GM19025 (cell line): ENCODE results near the gene RNLS.
"Not testable (repeated sequence)": the region's sequence is repeated elsewhere in the genome, so short reads cannot be mapped to it uniquely, and the experiment has no call there.

Experiments
- ATAC-seq: cut with Tn5 transposase; IDR thresholded peaks from one replicate; pipeline ENCODE4 v1.9.1; 2021; ENCODE audit warnings: mild to moderate bottlenecking, low read depth, moderate library complexity; ENCODE audit not compliant: unreplicated experiment

Gene RNLS

DNA sequence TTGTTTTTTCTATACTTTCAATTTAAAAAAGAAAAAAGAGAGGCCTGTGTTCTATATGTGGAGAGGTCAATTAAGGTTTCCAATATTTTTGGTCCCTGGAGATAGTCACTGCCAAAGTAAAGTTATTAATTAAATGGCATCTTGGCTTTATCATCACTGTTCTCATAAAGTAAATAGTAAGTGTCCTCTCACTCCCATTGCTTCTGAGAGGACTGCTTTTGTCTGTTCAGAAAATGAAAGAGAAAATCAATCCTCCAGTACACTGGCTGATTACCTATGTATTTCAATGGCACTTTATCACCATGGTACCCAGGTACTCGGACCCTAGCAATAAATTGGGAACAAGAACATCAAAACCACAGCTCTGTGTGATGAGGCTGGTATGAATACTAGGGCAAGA lies 94.0 kb downstream of the RNLS start:
- no peak for ATAC-seq

DNA sequence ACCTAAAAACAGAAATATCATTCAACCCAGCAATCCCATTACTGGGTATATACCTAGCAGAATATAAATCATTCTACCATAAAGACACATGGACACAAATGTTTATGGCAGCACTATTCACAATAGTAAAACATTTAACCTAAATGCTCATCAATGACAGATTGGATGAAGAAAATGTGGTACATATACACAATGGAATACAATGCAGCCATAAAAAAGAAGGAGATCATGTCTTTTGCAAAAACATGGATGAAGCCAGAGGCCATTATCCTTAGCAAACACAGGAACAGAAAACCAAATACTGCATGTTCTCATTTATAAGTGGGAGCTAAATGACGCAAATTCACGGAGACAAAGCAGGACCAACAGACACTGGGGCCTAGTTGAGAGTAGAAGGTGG lies 96.3 kb downstream of the RNLS start:
- ATAC-seq = not testable (repeated sequence)

GRCh38 chr10:88482220-88482619 lies 100.9 kb downstream of the RNLS start:
- no peak for ATAC-seq

DNA sequence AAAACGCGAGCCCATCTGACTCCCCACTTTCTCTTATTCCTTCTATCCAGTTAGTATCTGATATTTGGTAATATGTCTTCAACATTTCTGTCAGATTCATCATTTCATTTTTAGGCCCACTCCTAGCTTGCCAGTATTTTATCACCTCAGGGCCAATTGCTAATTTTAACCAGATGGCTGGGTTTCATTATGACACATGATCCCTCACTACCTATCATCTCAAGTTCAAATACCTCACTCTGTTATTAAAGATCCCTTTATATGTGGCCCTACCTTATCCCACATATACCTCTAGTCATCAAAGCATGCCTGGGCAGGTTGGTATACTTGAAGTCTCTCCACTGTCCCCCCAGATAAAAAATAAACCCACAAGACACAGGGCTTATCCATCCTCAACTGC lies 104.9 kb downstream of the RNLS start:
- ATAC-seq = no peak

DNA sequence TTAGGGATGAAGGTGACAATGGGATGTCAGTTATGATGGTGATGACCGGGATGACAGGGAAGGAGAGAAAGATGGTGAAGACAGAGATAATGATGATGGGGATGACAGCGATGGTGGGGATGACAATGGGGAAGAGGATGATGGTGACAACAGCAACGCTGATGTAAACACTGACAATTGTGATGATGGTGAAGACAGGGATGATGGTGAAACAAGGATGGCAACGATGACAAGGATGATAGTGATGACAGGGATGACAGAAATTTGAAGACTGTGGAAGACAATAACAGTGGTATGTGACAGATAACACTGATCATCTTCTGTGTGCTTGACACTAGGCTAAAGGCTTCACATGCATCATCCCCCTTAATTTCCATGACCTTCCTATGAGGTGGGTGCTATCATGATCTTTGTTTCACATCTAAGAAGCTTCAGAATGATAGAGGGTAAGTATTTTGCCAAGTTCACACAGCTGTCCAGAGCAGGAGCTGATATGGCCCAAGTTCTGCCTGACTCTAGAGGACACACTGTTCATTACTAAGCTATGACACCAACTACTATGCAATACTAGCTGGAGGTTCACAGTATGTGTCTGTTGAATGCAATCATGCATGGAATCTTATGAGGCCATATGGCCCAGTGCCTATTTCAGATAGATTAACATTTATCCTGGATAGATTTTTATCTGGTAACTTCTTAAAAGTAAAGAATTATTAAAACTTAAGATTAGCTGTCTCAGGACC lies 105.6 kb downstream of the RNLS start:
- no peak for ATAC-seq

DNA sequence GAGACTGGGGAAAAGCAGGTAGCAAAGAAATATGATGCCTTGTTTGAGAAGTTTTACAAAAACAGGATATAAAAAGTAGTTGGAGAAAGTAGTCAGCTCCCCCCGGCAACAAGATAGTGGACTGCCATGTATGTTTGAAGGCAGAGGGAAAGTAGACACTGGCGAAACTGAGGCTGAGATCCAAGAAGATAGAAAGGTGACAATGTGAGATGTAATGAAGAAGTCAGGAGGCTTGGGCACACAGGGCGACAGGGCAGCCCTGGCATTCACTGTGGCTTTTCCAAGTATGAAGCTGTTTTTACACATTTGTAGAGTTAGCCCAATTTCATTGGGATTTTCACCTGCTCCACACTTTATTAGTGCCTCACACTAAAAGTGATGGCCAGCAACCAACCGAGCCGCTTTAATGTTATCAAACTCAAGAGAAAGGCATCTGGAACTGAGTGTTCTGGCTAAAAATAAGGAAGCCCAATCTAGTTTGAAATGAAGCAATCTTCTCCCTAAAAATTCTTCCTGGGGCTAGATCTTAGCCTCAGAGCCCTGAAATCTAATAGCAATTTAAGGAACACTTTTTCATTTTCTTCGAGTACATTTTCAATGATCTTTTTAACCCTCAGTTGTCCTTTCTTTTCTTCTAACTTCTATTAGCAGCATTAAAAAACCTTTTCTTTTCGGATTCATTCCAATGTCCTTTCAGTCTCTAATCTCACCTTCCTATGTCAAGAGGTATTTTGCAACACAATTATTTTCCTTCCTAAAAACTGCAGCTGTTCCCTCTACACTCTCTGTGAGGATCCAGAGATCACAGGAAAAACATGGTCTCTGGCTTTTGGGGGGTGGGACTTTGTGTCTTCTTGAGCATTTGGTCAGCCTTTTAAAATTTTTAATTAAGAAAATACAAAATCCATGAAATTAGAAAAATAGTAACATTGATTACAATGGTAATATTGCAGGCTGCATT lies 108.0 kb downstream of the RNLS start:
- ATAC-seq = no peak

GRCh38 chr10:88473989-88474883 lies 108.9 kb downstream of the RNLS start:
- no peak for ATAC-seq

DNA sequence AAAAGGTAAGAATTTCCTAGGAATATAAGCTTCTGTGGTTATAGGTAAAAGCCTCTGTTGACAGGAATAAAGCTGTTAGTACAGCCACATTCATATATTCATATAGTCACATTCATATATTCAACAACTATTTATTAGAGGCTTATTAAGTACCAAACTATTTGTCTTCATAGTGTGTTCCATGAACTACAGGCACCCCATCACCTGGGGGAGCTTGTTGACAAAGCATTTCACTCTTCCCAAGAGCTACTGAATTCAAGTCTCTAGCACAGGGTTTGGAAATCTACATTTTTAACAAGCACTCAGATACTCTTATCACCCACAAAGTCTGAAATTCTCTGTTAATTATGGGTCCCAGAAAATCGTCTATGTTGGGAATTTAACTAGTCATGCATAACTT lies 110.6 kb downstream of the RNLS start:
- no peak for ATAC-seq

GRCh38 chr10:88471899-88472298 lies 111.2 kb downstream of the RNLS start:
- ATAC-seq = no peak

DNA sequence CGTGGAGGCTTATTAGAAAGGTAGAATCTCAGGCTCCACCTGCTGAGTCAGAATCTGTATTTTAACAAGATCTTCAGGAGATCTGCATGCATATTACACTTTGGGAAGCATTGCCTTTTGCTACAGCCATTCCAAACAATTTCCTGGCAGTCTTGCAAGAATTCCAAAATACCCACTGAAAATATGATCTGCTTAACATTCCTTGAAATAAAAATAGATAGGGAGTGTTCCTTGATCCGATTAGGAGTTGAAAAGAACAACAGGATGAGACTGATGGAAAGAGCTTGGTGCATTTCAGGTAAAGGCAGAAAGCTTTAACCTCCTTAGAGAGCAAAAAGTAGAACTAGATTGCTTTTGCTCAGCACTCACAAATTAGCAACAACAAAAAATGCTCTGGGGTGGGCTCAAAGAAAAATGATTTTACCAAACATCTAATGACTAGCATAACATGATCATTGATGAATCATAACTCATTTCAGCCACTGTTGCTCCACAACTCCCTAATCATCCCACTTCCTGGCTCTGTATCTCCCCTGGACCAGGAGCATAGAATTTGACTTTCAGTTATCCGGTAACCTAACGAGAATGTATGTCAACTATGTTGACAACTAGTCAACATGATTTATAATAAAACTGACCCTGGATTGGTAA lies 115.2 kb downstream of the RNLS start:
- no peak for ATAC-seq

DNA sequence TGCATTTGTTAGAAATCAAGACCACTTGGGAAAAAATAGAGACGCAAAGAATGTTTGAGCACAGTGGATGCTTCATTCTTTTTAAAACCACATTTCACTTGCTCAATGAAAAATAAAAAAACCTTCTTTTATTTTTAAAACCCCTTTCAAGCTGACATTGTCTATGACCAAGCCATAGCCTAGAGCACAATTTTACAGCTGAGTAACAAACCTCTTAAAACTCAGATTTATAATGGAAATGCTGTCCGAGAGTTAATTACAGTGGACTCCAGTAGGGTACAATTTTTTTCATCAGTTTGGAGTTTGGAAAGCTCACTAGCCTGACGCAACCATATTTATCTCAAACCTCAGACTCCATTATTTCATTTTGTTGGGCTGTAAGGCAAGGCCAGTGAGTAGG lies 116.3 kb downstream of the RNLS start:
- no peak for ATAC-seq

- ATAC-seq = no peak
These were observed 117.4 kb downstream of the RNLS start for GRCh38 chr10:88465765-88466164.

GRCh38 chr10:88463811-88464210 lies 119.3 kb downstream of the RNLS start:
- no peak for ATAC-seq

DNA sequence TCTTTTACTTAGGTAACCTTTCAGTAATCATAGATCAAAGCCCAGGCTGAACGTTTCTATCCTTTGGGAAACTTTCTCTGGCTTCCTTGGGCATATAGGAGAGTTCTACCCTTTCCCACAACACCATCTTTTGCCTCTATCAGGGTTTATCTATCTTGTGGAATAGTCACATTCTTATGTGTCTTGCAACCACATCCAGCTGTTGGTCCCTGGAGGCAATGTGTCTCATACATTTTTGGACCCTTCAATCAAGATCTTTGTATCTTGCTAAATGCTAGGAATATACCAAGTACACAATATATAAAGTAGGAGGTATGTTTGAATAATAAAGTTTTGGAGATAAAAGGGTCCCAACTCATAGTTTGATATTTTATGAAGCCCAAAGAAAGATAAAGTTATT lies 121.7 kb downstream of the RNLS start:
- no peak for ATAC-seq

- ATAC-seq = no peak
These were observed 123.6 kb downstream of the RNLS start for GRCh38 chr10:88459530-88459929.

GRCh38 chr10:88458209-88458608 lies 124.9 kb downstream of the RNLS start:
- ATAC-seq = no peak

DNA sequence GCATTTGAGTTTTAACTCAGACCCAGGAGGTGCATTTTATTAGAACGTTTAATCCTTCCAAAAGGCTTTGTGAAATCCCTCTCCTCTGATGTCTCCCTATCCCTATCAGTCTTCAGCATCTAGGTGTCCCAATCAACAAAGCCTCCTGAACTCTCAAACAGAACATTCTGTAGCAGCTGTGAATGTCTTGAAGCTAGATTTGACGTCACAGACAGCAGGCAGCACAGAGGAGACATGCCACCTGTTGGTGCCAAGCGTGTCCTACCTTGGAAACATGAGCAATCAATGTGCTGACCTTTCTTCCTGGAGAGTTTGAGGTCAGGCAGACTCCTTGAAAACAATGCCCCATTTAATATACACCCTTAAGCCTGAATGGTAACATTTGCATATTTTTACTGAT lies 125.5 kb downstream of the RNLS start:
- ATAC-seq = no peak

DNA sequence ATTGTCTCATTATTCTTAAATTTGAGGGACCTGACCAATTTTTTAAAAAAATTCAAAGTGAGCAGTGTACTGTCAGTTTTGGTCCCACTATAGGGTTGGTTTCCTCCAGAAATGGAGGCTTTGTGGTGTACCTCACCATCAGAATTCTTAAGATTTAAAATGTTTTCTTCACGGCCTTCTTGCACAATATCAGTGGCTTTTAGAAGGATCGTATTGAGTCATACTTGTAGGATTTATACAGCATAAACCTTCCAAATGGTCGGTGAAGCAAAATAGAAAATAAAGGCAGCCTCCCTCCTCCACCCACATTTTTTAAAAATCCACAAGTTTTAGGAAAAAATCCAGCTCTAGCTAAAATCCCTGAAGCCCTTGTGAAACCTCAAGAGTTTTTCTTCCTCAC lies 126.4 kb downstream of the RNLS start:
- no peak for ATAC-seq

DNA sequence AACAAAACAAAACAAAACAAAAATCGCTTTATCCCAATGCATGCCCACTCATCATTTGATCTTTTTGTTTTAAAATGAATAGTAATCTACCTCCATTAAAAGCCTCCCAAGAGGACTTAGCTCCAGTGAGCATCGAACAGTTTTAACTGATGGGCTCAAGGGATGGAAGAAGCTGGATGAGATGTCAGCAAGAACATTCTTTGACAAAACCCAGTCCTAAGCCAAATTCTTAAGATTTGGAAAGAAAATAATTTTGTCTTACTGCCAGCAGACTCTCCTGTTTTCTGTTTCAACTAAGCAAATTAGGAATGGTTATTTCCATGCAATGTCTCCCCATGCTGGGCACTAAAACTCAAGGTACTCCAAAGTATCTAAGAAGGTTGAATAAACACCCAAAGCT lies 127.3 kb downstream of the RNLS start:
- ATAC-seq = no peak

GRCh38 chr10:88450201-88450600 lies 132.9 kb downstream of the RNLS start:
- ATAC-seq = no peak
